ENCODE results near the gene IL1R2. TPM values are rescaled to one million over a fixed set of nuclear protein-coding genes. Genes with fewer than 3 reads are reported as not detected.

IL1R2 gene
- polyA plus RNA-seq, 1 experiment, result not detected

- H3K27me3 ChIP-seq (ENCODE audit: control insufficient read depth, insufficient read depth, low read length), result no peaks in the 10 kb centered on the region
- ChIA-PET POLR2A (no interaction called here), CTCF (interaction anchor here (0.7 to 1.5 kb wide), 2 partner anchors 10 to 11 kb away, joined by 3 to 4 read pairs; no protein-coding TSS in a partner anchor)
- no peak for DNase-seq (ENCODE audit: low read depth)
- no peak for TF ChIP-seq CTCF (IDR thresholded peaks at IDR 0.05; ENCODE audit: insufficient read depth, low read depth, low read length)
- H3K36me3 ChIP-seq (ENCODE audit: control insufficient read depth, insufficient read depth, low read length), result no peaks in the 10 kb centered on the region
- H3K4me3 ChIP-seq (ENCODE audit: low read depth, low read length), result no peak overlapping the region
These were observed 38.2 kb downstream of the IL1R2 start for GRCh38 chr2:102029952-102030351.

- no peaks in the 10 kb centered on the region for H3K27me3 ChIP-seq (ENCODE audit: control insufficient read depth, insufficient read depth, low read length)
- H3K36me3 ChIP-seq (ENCODE audit: control insufficient read depth, insufficient read depth, low read length), result no peaks in the 10 kb centered on the region
- no peak for DNase-seq (ENCODE audit: low read depth)
- no peak overlapping the region for H3K4me3 ChIP-seq (ENCODE audit: low read depth, low read length)
- ChIA-PET POLR2A (no interaction called here), CTCF (interaction anchor here (0.7 to 1.5 kb wide), 2 partner anchors 10 kb away, joined by 3 to 4 read pairs; no protein-coding TSS in a partner anchor)
- TF ChIP-seq CTCF (IDR thresholded peaks at IDR 0.05; ENCODE audit: insufficient read depth, low read depth, low read length), result no peak
These were observed 38.7 kb downstream of the IL1R2 start for GRCh38 chr2:102030502-102030854.

- POLR2A ChIA-PET, result no interaction called here
- TF ChIP-seq CTCF (IDR thresholded peaks at IDR 0.05; ENCODE audit: insufficient read depth, low read depth, low read length), result no peak
- CTCF ChIA-PET, result interaction anchor here (1.5 kb wide), 1 partner anchor 11 kb away, joined by 4 read pairs; no protein-coding TSS in a partner anchor
- Histone ChIP-seq H3K36me3 (ENCODE audit: control insufficient read depth, insufficient read depth, low read length) (no peaks in the 10 kb centered on the region), H3K27me3 (ENCODE audit: control insufficient read depth, insufficient read depth, low read length) (no peaks in the 10 kb centered on the region), H3K4me3 (ENCODE audit: low read depth, low read length) (no peak overlapping the region)
- DNase-seq (ENCODE audit: low read depth), result no peak
These were observed 39.2 kb downstream of the IL1R2 start for GRCh38 chr2:102030855-102031527.

- POLR2A ChIA-PET, result no interaction called here
These were observed 40.7 kb downstream of the IL1R2 start for GRCh38 chr2:102032368-102033030.

More at GRCh38 chr2:102032368-102033030, 40.7 kb downstream of the IL1R2 start:
- H3K36me3 ChIP-seq (ENCODE audit: control insufficient read depth, insufficient read depth, low read length), result no peaks in the 10 kb centered on the region
- TF ChIP-seq CTCF (IDR thresholded peaks at IDR 0.05; ENCODE audit: insufficient read depth, low read depth, low read length), result no peak
- CTCF ChIA-PET, result interaction anchor here (1.4 to 3.9 kb wide), 2 partner anchors 29 to 94 kb away, joined by 7 to 13 read pairs; no protein-coding TSS in a partner anchor
- H3K27me3 ChIP-seq (ENCODE audit: control insufficient read depth, insufficient read depth, low read length), result no peaks in the 10 kb centered on the region
- H3K4me3 ChIP-seq (ENCODE audit: low read depth, low read length), result no peak overlapping the region
- no peak for DNase-seq (ENCODE audit: low read depth)
